ENCODE measurements around the gene MYO9B.

GRCh38 chr19:17111766-17112165, 36.2 kb downstream of the MYO9B start:
- TF ChIP-seq CTCF (conservative IDR thresholded peaks at IDR 0.05; ENCODE audit: low read depth, low read length) (no peak), EZH2phosphoT487 (IDR thresholded peaks at IDR 0.05; ENCODE audit: borderline replicate concordance, low read length) (no peak)
